ENCODE data around the gene UPK3A. TPM values are rescaled to one million over a fixed set of nuclear protein-coding genes. Genes with fewer than 3 reads are reported as not detected.

The UPK3A gene
- total and polyA plus RNA-seq, 2 of the 13 experiments (the other 11 are each of a cell fraction or from before 2014, with no cell fraction given), result 10.5 to 13.8 TPM

DNA sequence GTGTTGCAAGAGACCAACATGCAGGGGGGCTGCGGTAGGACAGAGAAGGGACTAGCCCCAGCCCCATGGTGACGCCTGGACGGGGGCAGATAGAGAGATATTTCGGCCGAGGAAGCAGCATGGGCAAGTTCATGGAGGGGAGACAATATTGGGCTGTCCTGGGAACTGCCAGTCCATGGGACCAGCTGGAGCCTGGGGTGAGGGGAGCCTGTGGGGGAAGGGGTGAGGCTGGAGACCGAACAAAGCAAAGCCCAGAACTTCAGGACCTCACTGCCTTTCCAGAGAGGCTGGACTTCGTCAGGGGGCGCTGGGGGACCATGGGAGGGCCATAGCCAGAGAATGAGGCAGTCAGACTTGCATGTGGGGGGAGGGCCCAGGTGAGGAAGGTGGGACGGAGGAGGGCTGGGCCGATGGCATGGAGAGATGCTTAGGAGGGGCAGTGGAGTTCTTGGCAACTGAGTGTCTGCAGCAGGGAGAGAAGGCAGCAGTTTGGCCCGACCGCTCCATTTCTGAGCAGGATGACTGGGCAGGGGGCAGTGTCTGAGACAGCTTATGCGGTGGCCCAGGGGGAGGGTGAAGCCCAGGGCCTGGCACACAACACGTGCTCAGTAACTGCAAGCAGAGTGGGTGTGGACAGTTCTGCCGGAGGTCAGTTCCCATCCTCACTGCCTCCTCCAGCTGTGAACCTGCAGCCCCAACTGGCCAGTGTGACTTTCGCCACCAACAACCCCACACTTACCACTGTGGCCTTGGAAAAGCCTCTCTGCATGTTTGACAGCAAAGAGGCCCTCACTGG, 712 bp downstream of the UPK3A start (continued):
- TF ChIP-seq HOXA7 (CRISPR knock-in tag; IDR thresholded peaks at IDR 0.05) (no peak), KDM5B (CRISPR knock-in tag; IDR thresholded peaks at IDR 0.05; ENCODE audit: borderline replicate concordance) (peak; percentile 16; the same call in 1 of the 2 replicates), ARNTL (CRISPR knock-in tag; IDR thresholded peaks at IDR 0.05) (peak; percentile 15; the same call in 1 of the 2 replicates), SP4 (CRISPR knock-in tag; IDR thresholded peaks at IDR 0.05) (0 out of 2 replicates have a peak, but pooled peaks have one; percentile 37), ZNF230 (CRISPR knock-in tag; IDR thresholded peaks at IDR 0.05) (no peak), ZNF326 (CRISPR knock-in tag; IDR thresholded peaks at IDR 0.05; ENCODE audit: borderline replicate concordance) (no peak), ZFAT (CRISPR knock-in tag; conservative IDR thresholded peaks at IDR 0.05) (no peak), ARID2 (CRISPR knock-in tag; IDR thresholded peaks at IDR 0.05; ENCODE audit: borderline replicate concordance) (no peak), SIN3A (IDR thresholded peaks at IDR 0.05; ENCODE audit: borderline replicate concordance, low read depth, low read length) (no peak), GZF1 (CRISPR knock-in tag; IDR thresholded peaks at IDR 0.05) (0 out of 2 replicates have a peak, but pooled peaks have one; percentile 45), HOXA5 (CRISPR knock-in tag; IDR thresholded peaks at IDR 0.05) (no peak), SAP130 (CRISPR knock-in tag; IDR thresholded peaks at IDR 0.05; ENCODE audit: low read depth) (peak; percentile 37; the same call in 1 of the 2 replicates), HNF4G (IDR thresholded peaks at IDR 0.05; ENCODE audit: borderline replicate concordance, low read depth, low read length) (no peak), HNF4G (CRISPR knock-in tag; IDR thresholded peaks at IDR 0.05; ENCODE audit: borderline replicate concordance, low read depth) (no peak), KLF16 (CRISPR knock-in tag; IDR thresholded peaks at IDR 0.05) (peak in 1 of 2 experiments; percentile 34; a peak in 1 of 4 replicates), KMT2B (CRISPR knock-in tag; IDR thresholded peaks at IDR 0.05) (no peak), ATRX (CRISPR knock-in tag; IDR thresholded peaks at IDR 0.05; ENCODE audit: borderline replicate concordance) (no peak), ATF7 (IDR thresholded peaks at IDR 0.05) (no peak), ATF7 (CRISPR knock-in tag; IDR thresholded peaks at IDR 0.05) (no peak)
- TF ChIP-seq, protein P1, sequence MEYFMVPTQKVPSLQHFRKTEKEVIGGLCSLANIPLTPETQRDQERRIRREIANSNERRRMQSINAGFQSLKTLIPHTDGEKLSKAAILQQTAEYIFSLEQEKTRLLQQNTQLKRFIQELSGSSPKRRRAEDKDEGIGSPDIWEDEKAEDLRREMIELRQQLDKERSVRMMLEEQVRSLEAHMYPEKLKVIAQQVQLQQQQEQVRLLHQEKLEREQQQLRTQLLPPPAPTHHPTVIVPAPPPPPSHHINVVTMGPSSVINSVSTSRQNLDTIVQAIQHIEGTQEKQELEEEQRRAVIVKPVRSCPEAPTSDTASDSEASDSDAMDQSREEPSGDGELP (IDR thresholded peaks at IDR 0.05; ENCODE audit: borderline replicate concordance, low read depth), result peak; percentile 59; the same call in 1 of the 2 replicates
- TF ChIP-seq, protein P2, sequence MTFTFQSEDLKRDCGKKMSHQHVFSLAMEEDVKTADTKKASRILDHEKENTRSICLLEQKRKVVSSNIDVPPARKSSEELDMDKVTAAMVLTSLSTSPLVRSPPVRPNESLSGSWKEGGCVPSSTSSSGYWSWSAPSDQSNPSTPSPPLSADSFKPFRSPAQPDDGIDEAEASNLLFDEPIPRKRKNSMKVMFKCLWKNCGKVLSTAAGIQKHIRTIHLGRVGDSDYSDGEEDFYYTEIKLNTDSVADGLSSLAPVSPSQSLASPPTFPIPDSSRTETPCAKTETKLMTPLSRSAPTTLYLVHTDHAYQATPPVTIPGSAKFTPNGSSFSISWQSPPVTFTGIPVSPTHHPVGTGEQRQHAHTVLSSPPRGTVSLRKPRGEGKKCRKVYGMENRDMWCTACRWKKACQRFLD (CRISPR knock-in tag; IDR thresholded peaks at IDR 0.05; ENCODE audit: borderline replicate concordance), result no peak
- TF ChIP-seq, protein P3, sequence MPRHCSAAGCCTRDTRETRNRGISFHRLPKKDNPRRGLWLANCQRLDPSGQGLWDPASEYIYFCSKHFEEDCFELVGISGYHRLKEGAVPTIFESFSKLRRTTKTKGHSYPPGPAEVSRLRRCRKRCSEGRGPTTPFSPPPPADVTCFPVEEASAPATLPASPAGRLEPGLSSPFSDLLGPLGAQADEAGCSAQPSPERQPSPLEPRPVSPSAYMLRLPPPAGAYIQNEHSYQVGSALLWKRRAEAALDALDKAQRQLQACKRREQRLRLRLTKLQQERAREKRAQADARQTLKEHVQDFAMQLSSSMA (CRISPR knock-in tag; IDR thresholded peaks at IDR 0.05), result peak; percentile 54; the same call in 1 of the 2 replicates
- TF ChIP-seq, protein P4, sequence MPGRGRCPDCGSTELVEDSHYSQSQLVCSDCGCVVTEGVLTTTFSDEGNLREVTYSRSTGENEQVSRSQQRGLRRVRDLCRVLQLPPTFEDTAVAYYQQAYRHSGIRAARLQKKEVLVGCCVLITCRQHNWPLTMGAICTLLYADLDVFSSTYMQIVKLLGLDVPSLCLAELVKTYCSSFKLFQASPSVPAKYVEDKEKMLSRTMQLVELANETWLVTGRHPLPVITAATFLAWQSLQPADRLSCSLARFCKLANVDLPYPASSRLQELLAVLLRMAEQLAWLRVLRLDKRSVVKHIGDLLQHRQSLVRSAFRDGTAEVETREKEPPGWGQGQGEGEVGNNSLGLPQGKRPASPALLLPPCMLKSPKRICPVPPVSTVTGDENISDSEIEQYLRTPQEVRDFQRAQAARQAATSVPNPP (CRISPR knock-in tag; IDR thresholded peaks at IDR 0.05), result no peak
